GM06990 (cell line): ENCODE measurements around the gene SDK1.

Source experiments
- DNase-seq: peaks from one replicate; pipeline ENCODE4 v3.0.0-alpha.2; 2011; ENCODE audit not compliant: insufficient read length; ENCODE audit errors: extremely low read depth
- H3K27me3 ChIP-seq: replicated peaks from 2 replicates; pipeline ENCODE4 v1.6.0; 2011; ENCODE audit warnings: low read length; ENCODE audit not compliant: control insufficient read depth, insufficient read depth
- H3K36me3 ChIP-seq: 2 replicates; pipeline ENCODE4 v1.5.1; 2011; ENCODE audit warnings: low read length; ENCODE audit not compliant: control insufficient read depth, insufficient read depth
- H3K4me3 ChIP-seq: replicated peaks from 2 replicates; pipeline ENCODE4 v1.5.1; 2011; ENCODE audit warnings: low read depth, mild to moderate bottlenecking, control low read depth, low read length
- CTCF ChIP-seq: IDR thresholded peaks from 2 replicates; pipeline ENCODE4 v1.5.1; 2011; ENCODE audit warnings: low read length, control low read depth, mild to moderate bottlenecking, inconsistent platforms; ENCODE audit not compliant: insufficient read depth, poor library complexity, severe bottlenecking

SDK1 gene

GRCh38 chr7:3977391-3977790, 676.3 kb downstream of the SDK1 start:
- DNase-seq = no peak
- Histone ChIP-seq H3K27me3 (no peaks in the 10 kb centered on the region), H3K36me3 (no peaks in the 10 kb centered on the region), H3K4me3 (no peak overlapping the region)
- no peak for TF ChIP-seq CTCF

- H3K4me3 ChIP-seq = no peak overlapping the region
- no peak for DNase-seq
- no peaks in the 10 kb centered on the region for H3K27me3 ChIP-seq
- no peak for TF ChIP-seq CTCF
- H3K36me3 ChIP-seq = no peaks in the 10 kb centered on the region
These were observed 677.8 kb downstream of the SDK1 start for GRCh38 chr7:3978839-3979238.

GRCh38 chr7:3979611-3980299, 678.7 kb downstream of the SDK1 start:
- no peak overlapping the region for H3K4me3 ChIP-seq

DNA sequence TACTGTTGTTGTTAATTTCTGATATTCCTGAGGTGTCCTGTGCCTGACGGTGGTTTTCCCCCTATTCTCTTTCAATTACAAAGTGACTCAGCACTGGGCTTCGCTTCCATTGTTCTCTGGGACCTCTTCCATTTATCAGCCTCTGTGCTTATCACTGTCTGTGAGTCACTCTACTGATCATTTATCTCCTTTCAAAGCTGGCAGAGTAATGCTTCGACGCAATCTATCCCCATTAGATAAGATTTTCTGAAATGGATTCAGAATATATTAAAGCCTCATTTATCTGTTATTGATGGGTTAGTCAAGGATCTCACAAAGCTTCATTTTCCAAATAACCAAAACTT, 679.2 kb downstream of the SDK1 start:
- TF ChIP-seq CTCF = no peak
- Histone ChIP-seq H3K4me3 (no peak overlapping the region), H3K36me3 (no peaks in the 10 kb centered on the region), H3K27me3 (no peaks in the 10 kb centered on the region)
- DNase-seq = no peak

More at GRCh38 chr7:3979611-3980299, 678.7 kb downstream of the SDK1 start:
- Histone ChIP-seq H3K27me3 (no peaks in the 10 kb centered on the region), H3K36me3 (no peaks in the 10 kb centered on the region)
- DNase-seq = no peak
- no peak for TF ChIP-seq CTCF

GRCh38 chr7:3981281-3981680, 680.2 kb downstream of the SDK1 start:
- Histone ChIP-seq H3K36me3 (no peaks in the 10 kb centered on the region), H3K27me3 (no peaks in the 10 kb centered on the region), H3K4me3 (no peak overlapping the region)
- TF ChIP-seq CTCF = no peak
- no peak for DNase-seq

- DNase-seq = no peak
- no peaks in the 10 kb centered on the region for H3K27me3 ChIP-seq
- H3K36me3 ChIP-seq = no peaks in the 10 kb centered on the region
- H3K4me3 ChIP-seq = no peak overlapping the region
- no peak for TF ChIP-seq CTCF
These were observed 683.4 kb downstream of the SDK1 start for GRCh38 chr7:3984456-3984855.
